ENCODE data around the gene CXCL9.

The CXCL9 gene

DNA sequence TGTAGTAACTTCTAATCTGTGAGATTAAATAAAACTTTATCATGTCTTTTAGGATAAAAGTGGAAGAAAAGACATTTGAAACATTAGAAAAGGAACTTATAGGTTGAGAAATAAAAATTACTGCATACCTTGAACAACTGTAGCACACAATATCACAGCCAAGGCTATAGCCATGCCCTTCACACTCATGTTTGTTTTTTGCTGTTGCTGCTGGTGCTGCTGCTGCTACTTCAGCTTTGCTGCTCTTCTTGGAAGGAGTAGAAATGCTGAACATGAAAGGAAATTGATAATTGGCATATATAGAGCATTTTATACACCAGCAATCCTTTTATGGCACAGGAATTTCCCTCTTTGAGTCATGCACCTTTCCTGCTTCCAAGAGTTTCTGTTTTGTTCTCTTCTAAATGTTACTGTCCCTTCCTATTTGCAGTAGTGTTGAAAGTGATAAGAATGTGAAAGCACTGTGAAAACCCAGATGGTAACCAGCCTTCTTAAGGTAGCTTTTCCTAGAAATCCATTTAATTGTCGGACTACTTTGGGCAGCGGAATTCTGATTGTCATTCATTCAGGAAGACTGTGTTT, 28.6 kb upstream of the CXCL9 start, which contains the start of gene CXCL11:
CXCL11 (minus strand) TSS at position 272 of the 582 bp plus-strand sequence; CDS start at position 189, 83 bp downstream.
- no peak for DNase-seq (ENCODE audit: low spot score)
- TF ChIP-seq, protein P1, sequence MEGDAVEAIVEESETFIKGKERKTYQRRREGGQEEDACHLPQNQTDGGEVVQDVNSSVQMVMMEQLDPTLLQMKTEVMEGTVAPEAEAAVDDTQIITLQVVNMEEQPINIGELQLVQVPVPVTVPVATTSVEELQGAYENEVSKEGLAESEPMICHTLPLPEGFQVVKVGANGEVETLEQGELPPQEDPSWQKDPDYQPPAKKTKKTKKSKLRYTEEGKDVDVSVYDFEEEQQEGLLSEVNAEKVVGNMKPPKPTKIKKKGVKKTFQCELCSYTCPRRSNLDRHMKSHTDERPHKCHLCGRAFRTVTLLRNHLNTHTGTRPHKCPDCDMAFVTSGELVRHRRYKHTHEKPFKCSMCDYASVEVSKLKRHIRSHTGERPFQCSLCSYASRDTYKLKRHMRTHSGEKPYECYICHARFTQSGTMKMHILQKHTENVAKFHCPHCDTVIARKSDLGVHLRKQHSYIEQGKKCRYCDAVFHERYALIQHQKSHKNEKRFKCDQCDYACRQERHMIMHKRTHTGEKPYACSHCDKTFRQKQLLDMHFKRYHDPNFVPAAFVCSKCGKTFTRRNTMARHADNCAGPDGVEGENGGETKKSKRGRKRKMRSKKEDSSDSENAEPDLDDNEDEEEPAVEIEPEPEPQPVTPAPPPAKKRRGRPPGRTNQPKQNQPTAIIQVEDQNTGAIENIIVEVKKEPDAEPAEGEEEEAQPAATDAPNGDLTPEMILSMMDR (IDR thresholded peaks at IDR 0.05; ENCODE audit: extremely low read depth, missing control alignments), result no peak

DNA sequence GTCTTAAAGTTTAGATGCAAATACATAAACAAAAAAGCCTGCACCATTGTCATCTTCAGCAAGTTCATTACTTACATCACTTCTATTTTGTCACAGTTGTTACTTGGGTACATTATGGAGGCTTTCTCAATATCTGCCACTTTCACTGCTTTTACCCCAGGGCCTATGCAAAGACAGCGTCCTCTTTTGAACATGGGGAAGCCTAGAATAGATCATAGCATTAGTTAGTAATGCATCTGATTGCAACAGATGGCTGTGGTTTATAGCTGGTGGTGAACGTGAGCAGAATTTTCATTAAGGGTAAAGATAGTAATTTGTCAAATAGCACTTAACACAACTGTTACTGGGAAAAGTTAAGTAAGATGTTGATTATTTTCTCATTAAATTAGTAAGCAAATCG, 27.8 kb upstream of the CXCL9 start:
- DNase-seq (ENCODE audit: low spot score), result no peak
- TF ChIP-seq, protein P1 (IDR thresholded peaks at IDR 0.05; ENCODE audit: extremely low read depth, missing control alignments), result no peak

DNA sequence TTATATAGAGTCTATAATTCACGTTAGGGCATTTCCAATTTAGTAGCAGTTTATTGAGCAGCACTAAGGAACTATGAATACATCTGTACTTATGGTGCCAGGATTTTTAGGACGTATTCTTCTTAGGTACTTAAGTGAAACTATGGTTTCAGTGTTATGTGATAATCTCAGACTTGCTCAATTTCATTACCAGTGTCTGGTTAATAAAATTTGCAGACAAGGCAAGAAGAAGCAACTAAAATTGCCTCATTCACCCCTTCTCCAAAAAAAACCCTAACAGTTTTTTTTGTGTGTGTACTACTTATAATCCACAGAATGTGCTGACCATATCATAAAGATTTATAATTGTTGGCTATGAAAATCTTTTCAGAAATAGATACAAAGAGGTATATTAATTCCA, 22.0 kb upstream of the CXCL9 start:
- no peak for DNase-seq (ENCODE audit: low spot score)
- TF ChIP-seq, protein P1 (IDR thresholded peaks at IDR 0.05; ENCODE audit: extremely low read depth, missing control alignments), result no peak

DNA sequence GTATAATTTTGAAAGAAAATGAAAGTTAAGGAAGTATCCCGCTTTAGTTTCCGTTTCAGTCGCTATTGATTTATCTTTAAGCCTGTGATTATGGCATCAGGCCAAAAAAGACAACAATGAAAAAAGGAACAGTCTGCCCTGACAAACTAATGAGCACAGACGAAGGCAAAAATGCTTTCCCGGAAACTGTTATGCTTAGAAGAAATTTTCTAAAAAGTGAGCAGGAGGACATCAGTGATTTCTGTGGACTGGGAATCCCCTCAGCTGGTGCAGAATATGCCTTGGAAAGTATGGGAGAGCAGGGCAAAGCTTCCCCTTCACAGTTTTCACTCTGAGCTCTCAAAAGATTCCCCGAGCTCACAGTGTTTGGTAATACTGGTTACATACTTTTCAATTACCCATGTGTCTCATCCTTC, 21.0 kb upstream of the CXCL9 start:
- TF ChIP-seq, protein P1 (IDR thresholded peaks at IDR 0.05; ENCODE audit: extremely low read depth, missing control alignments), result no peak
- DNase-seq (ENCODE audit: low spot score), result no peak

DNA sequence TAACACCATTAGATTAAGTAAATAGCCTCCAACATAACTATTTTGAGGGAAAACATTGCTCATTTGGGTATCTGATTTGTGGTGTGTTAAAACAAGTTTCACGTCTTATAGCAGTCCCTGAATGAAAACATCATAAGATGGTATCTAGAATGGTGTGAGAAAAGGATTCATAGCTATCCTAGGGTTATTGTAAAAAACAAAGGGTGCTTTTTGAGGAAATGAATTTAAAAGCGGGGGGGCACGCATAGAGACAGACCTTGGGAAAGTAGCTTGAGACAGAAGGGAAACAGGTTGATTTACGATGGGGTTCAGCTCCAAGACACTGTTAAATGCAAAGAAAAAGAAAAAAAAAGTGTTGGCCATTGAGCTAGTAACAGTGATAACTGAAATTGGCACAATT, 16.8 kb upstream of the CXCL9 start:
- no peak for DNase-seq (ENCODE audit: low spot score)
- TF ChIP-seq, protein P1 (IDR thresholded peaks at IDR 0.05; ENCODE audit: extremely low read depth, missing control alignments), result no peak

DNA sequence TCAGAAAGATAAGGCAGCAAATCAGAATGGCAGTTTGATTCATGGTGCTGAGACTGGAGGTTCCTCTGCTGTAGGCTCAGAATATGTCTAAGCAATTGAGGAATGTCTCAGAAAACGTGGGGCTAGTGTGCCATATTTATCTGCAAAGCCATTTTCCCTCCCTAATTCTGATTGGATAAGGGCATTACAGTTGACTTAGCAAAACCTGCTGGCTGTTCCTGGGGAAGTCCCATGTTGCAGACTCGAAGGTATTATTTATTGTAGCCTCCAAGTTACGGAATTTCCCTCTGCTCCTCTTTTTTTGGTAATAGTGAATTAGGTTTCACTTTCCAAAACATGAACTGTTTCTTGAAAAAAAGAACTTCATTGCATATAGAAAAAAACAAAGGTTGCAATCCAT, 16.1 kb upstream of the CXCL9 start, which contains the start of gene CXCL10:
CXCL10 (minus strand) TSS at position 109 of the 400 bp plus-strand sequence; CDS start at position 43, 66 bp downstream.
- DNase-seq (ENCODE audit: low spot score), result no peak
- TF ChIP-seq, protein P1 (IDR thresholded peaks at IDR 0.05; ENCODE audit: extremely low read depth, missing control alignments), result no peak

DNA sequence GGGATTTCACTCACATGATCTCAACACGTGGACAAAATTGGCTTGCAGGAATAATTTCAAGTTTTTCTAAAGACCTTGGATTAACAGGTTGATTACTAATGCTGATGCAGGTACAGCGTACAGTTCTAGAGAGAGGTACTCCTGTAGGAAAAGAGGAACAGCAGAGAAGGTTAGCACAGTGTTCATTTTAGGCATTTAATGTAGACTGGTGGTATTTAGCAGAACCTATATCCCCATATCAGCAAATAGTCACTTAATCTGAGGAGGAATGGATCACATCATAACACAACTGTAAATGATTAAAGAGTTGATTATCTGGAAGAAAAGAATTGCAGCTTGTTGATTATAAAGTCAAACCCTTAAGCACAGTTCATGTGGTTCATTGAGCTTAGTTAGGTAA, 15.4 kb upstream of the CXCL9 start:
- DNase-seq (ENCODE audit: low spot score), result no peak
- TF ChIP-seq, protein P1 (IDR thresholded peaks at IDR 0.05; ENCODE audit: extremely low read depth, missing control alignments), result no peak

Measured in GM20000 (cell line).